ENCODE data around the gene ACO2. TPM values are rescaled to one million over a fixed set of nuclear protein-coding genes. Genes with fewer than 3 reads are reported as not detected.

The ACO2 gene
- total RNA-seq, 1 donor from 2014 or later, result 67.2 TPM

GRCh38 chr22:41534219-41534618, 65.3 kb downstream of the ACO2 start:
- no peaks in the 10 kb centered on the region for H3K27me3 ChIP-seq (ENCODE audit: insufficient read depth, low read length)
- Mint-ChIP-seq H3K36me3 (ENCODE audit: low read depth, unreplicated experiment) (peaks cover 14% of the 10 kb centered on the region), H3K27ac (ENCODE audit: unreplicated experiment) (no peak overlapping the region), H3K4me1 (ENCODE audit: low read depth, unreplicated experiment) (peaks cover under 1% of the 10 kb centered on the region), H3K27me3 (ENCODE audit: low read depth, unreplicated experiment) (no peaks in the 10 kb centered on the region), H3K4me3 (ENCODE audit: unreplicated experiment) (no peak overlapping the region), H3K9me3 (ENCODE audit: unreplicated experiment) (no peaks in the 10 kb centered on the region)
- no peak for DNase-seq (ENCODE audit: low read depth)
- H3K9me3 ChIP-seq (ENCODE audit: insufficient read depth, low read depth, low read length), result no peaks in the 10 kb centered on the region
- peaks cover 59% of the 10 kb centered on the region for H3K79me2 ChIP-seq (ENCODE audit: insufficient read depth, low read length)
- no peak overlapping the region for H2AFZ ChIP-seq (ENCODE audit: low read depth, low read length)
- TF ChIP-seq CTCF (IDR thresholded peaks at IDR 0.05; ENCODE audit: insufficient read depth, low read depth, low read length) (no peak), EZH2 (IDR thresholded peaks at IDR 0.05; ENCODE audit: insufficient read depth, low read length) (no peak)
- no peak for FAIRE-seq
- no peak overlapping the region for H3K9ac ChIP-seq (ENCODE audit: low read length)
- no peak overlapping the region for H3K27ac ChIP-seq (ENCODE audit: low read depth, low read length)
- H4K20me1 ChIP-seq (ENCODE audit: insufficient read depth, low read length), result peaks cover 68% of the 10 kb centered on the region
- no peaks in the 10 kb centered on the region for H3K4me1 ChIP-seq (ENCODE audit: insufficient read depth, low read length)
- H3K36me3 ChIP-seq (ENCODE audit: insufficient read depth, low read length), result peaks cover 3% of the 10 kb centered on the region
- no peak overlapping the region for H3K4me3 ChIP-seq (ENCODE audit: insufficient read depth, low read depth, low read length)
- no peak overlapping the region for H3K4me2 ChIP-seq (ENCODE audit: low read length)

GRCh38 chr22:41535244-41535643, 66.3 kb downstream of the ACO2 start:
- DNase-seq (ENCODE audit: low read depth) (no peak), FAIRE-seq (no peak)
- H3K79me2 ChIP-seq (ENCODE audit: insufficient read depth, low read length), result peaks cover 69% of the 10 kb centered on the region
- H3K9ac ChIP-seq (ENCODE audit: low read length), result no peak overlapping the region
- Mint-ChIP-seq H3K27ac (ENCODE audit: unreplicated experiment) (peak overlapping the region; percentile 34), H3K36me3 (ENCODE audit: low read depth, unreplicated experiment) (peaks cover 16% of the 10 kb centered on the region), H3K9me3 (ENCODE audit: unreplicated experiment) (no peaks in the 10 kb centered on the region), H3K4me1 (ENCODE audit: low read depth, unreplicated experiment) (peaks cover 3% of the 10 kb centered on the region), H3K27me3 (ENCODE audit: low read depth, unreplicated experiment) (no peaks in the 10 kb centered on the region), H3K4me3 (ENCODE audit: unreplicated experiment) (peak overlapping the region; percentile 50)
- H4K20me1 ChIP-seq (ENCODE audit: insufficient read depth, low read length), result peaks cover 70% of the 10 kb centered on the region
- H2AFZ ChIP-seq (ENCODE audit: low read depth, low read length), result no peak overlapping the region
- TF ChIP-seq EZH2 (IDR thresholded peaks at IDR 0.05; ENCODE audit: insufficient read depth, low read length) (no peak), CTCF (IDR thresholded peaks at IDR 0.05; ENCODE audit: insufficient read depth, low read depth, low read length) (no peak)
- no peaks in the 10 kb centered on the region for H3K9me3 ChIP-seq (ENCODE audit: insufficient read depth, low read depth, low read length)
- H3K4me1 ChIP-seq (ENCODE audit: insufficient read depth, low read length), result no peaks in the 10 kb centered on the region
- peaks cover 3% of the 10 kb centered on the region for H3K36me3 ChIP-seq (ENCODE audit: insufficient read depth, low read length)
- no peaks in the 10 kb centered on the region for H3K27me3 ChIP-seq (ENCODE audit: insufficient read depth, low read length)
- H3K4me3 ChIP-seq (ENCODE audit: insufficient read depth, low read depth, low read length), result no peak overlapping the region
- no peak overlapping the region for H3K4me2 ChIP-seq (ENCODE audit: low read length)
- no peak overlapping the region for H3K27ac ChIP-seq (ENCODE audit: low read depth, low read length)

- Histone ChIP-seq H3K4me1 (ENCODE audit: insufficient read depth, low read length) (no peaks in the 10 kb centered on the region), H3K36me3 (ENCODE audit: insufficient read depth, low read length) (peaks cover 3% of the 10 kb centered on the region), H3K9ac (ENCODE audit: low read length) (no peak overlapping the region), H3K79me2 (ENCODE audit: insufficient read depth, low read length) (peaks cover 68% of the 10 kb centered on the region), H4K20me1 (ENCODE audit: insufficient read depth, low read length) (peaks cover 68% of the 10 kb centered on the region), H3K27ac (ENCODE audit: low read depth, low read length) (no peak overlapping the region), H3K4me2 (ENCODE audit: low read length) (no peak overlapping the region), H3K9me3 (ENCODE audit: insufficient read depth, low read depth, low read length) (no peaks in the 10 kb centered on the region), H2AFZ (ENCODE audit: low read depth, low read length) (no peak overlapping the region), H3K27me3 (ENCODE audit: insufficient read depth, low read length) (no peaks in the 10 kb centered on the region), H3K4me3 (ENCODE audit: insufficient read depth, low read depth, low read length) (no peak overlapping the region)
- no peaks in the 10 kb centered on the region for H3K27me3 Mint-ChIP-seq (ENCODE audit: low read depth, unreplicated experiment)
- DNase-seq (ENCODE audit: low read depth), result no peak
- no peak for FAIRE-seq
- no peak overlapping the region for H3K27ac Mint-ChIP-seq (ENCODE audit: unreplicated experiment)
- H3K4me1 Mint-ChIP-seq (ENCODE audit: low read depth, unreplicated experiment), result peaks cover 8% of the 10 kb centered on the region
- no peak overlapping the region for H3K4me3 Mint-ChIP-seq (ENCODE audit: unreplicated experiment)
- H3K36me3 Mint-ChIP-seq (ENCODE audit: low read depth, unreplicated experiment), result peaks cover 12% of the 10 kb centered on the region
- TF ChIP-seq EZH2 (IDR thresholded peaks at IDR 0.05; ENCODE audit: insufficient read depth, low read length) (no peak), CTCF (IDR thresholded peaks at IDR 0.05; ENCODE audit: insufficient read depth, low read depth, low read length) (no peak)
- no peaks in the 10 kb centered on the region for H3K9me3 Mint-ChIP-seq (ENCODE audit: unreplicated experiment)
These were observed 68.3 kb downstream of the ACO2 start for GRCh38 chr22:41537203-41537602.

All from astrocyte (in vitro differentiated cells and primary cell).